ENCODE measurements around the gene ACOT12. TPM values are rescaled to one million over a fixed set of nuclear protein-coding genes. Genes with fewer than 3 reads are reported as not detected.

The ACOT12 gene
- total and polyA plus RNA-seq, 7 donors = not detected

GRCh38 chr5:81316571-81316970 is 77.4 kb downstream of the ACOT12 start:
- WGBS, 3 donors = 86 to 90% (median 86%) methylated on average over 2 of the region's 2 CpGs
- DNase-seq = no peak
- Histone ChIP-seq H3K4me3 (no peak overlapping the region), H3K27me3 (ENCODE audit: insufficient read depth in 3 of 3, low read length in 2 of 3) (no peaks in the 10 kb centered on the region), H3K27ac (no peak overlapping the region), H3K9me3 (no peaks in the 10 kb centered on the region), H3K36me3 (ENCODE audit: insufficient read depth in 1 of 2, low read depth in 1 of 2) (peaks cover 0 to 37% of the 10 kb centered on the region in 2 donors), H3K4me1 (no peaks in the 10 kb centered on the region)
- TF ChIP-seq CTCF (IDR thresholded peaks at IDR 0.05) = no peak
- intact Hi-C loops (cut with DNase I) = no loop called here
- ATAC-seq = no peak

GRCh38 chr5:81315830-81316229 is 78.1 kb downstream of the ACOT12 start:
- ATAC-seq (no peak), DNase-seq (no peak)
- Histone ChIP-seq H3K27ac (no peak overlapping the region), H3K9me3 (no peaks in the 10 kb centered on the region), H3K4me1 (no peaks in the 10 kb centered on the region), H3K27me3 (ENCODE audit: insufficient read depth in 3 of 3, low read length in 2 of 3) (no peaks in the 10 kb centered on the region), H3K4me3 (no peak overlapping the region), H3K36me3 (ENCODE audit: insufficient read depth in 1 of 2, low read depth in 1 of 2) (peaks cover 0 to 44% of the 10 kb centered on the region in 2 donors)
- WGBS, 3 donors = 88 to 94% (median 89%) methylated on average over 4 of the region's 4 CpGs
- no peak for TF ChIP-seq CTCF (IDR thresholded peaks at IDR 0.05)
- intact Hi-C loops (cut with DNase I) = no loop called here

GRCh38 chr5:81315336-81315735 is 78.6 kb downstream of the ACOT12 start:
- intact Hi-C loops (cut with DNase I) = no loop called here
- 48 to 62% (median 53%) methylated on average over 1 of the region's 1 CpG for WGBS, 3 donors

GRCh38 chr5:81314581-81314980 is 79.4 kb downstream of the ACOT12 start:
- H3K4me3 ChIP-seq = no peak overlapping the region
- H3K36me3 ChIP-seq (ENCODE audit: insufficient read depth in 1 of 2, low read depth in 1 of 2) = peaks cover 0 to 56% of the 10 kb centered on the region in 2 donors
- intact Hi-C loops (cut with DNase I) = no loop called here
- H3K4me1 ChIP-seq = no peaks in the 10 kb centered on the region
- no peak for TF ChIP-seq CTCF (IDR thresholded peaks at IDR 0.05)
- H3K9me3 ChIP-seq = no peaks in the 10 kb centered on the region
- DNase-seq (no peak), ATAC-seq (no peak)
- 79 to 90% (median 83%) methylated on average over 3 of the region's 3 CpGs for WGBS, 3 donors
- no peak overlapping the region for H3K27ac ChIP-seq
- no peaks in the 10 kb centered on the region for H3K27me3 ChIP-seq (ENCODE audit: insufficient read depth in 3 of 3, low read length in 2 of 3)

More at GRCh38 chr5:81315336-81315735, 78.6 kb downstream of the ACOT12 start:
- Histone ChIP-seq H3K27ac (no peak overlapping the region), H3K4me3 (no peak overlapping the region), H3K27me3 (ENCODE audit: insufficient read depth in 3 of 3, low read length in 2 of 3) (no peaks in the 10 kb centered on the region), H3K36me3 (ENCODE audit: insufficient read depth in 1 of 2, low read depth in 1 of 2) (peaks cover 0 to 49% of the 10 kb centered on the region in 2 donors), H3K9me3 (no peaks in the 10 kb centered on the region), H3K4me1 (no peaks in the 10 kb centered on the region)
- TF ChIP-seq CTCF (IDR thresholded peaks at IDR 0.05) = no peak
- ATAC-seq = no peak
- no peak for DNase-seq

- WGBS, 3 donors = 87 to 97% (median 89%) methylated on average over 3 of the region's 3 CpGs
- Histone ChIP-seq H3K4me1 (no peaks in the 10 kb centered on the region), H3K4me3 (no peak overlapping the region), H3K9me3 (no peaks in the 10 kb centered on the region), H3K27me3 (ENCODE audit: insufficient read depth in 3 of 3, low read length in 2 of 3) (no peaks in the 10 kb centered on the region), H3K27ac (no peak overlapping the region), H3K36me3 (ENCODE audit: insufficient read depth in 1 of 2, low read depth in 1 of 2) (peaks cover 0 to 65% of the 10 kb centered on the region in 2 donors)
- ATAC-seq = no peak
- TF ChIP-seq CTCF (IDR thresholded peaks at IDR 0.05) = no peak
- intact Hi-C loops (cut with DNase I) = no loop called here
- no peak for DNase-seq
Measured at GRCh38 chr5:81313686-81314085, 80.2 kb downstream of the ACOT12 start.

All from psoas muscle (tissue), 8 donors.